Ovary (tissue), 9 donors: ENCODE measurements around the gene KAT14. TPM values are rescaled to one million over a fixed set of nuclear protein-coding genes. Genes with fewer than 3 reads are reported as not detected.
"Not testable (repeated sequence)": the region's sequence is repeated elsewhere in the genome, so short reads cannot be mapped to it uniquely, and the experiment has no call there.

Source experiments
- DNase-seq, 5 donors: peaks; one replicate each; pipeline ENCODE4 v3.0.0-alpha.2; 2019 to 2020
- H3K27ac ChIP-seq, 2 donors: fragments of 200-600 bp; one replicate each; pipeline versions ENCODE4 v1.5.1 to v1.8.0; 2019 to 2022
- H3K27me3 ChIP-seq: fragments of 200-600 bp; one replicate; pipeline ENCODE4 v1.8.0; 2022
- H3K36me3 ChIP-seq: fragments of 200-600 bp; sonication (generic); one replicate; pipeline ENCODE4 v1.5.1; 2019
- H3K4me1 ChIP-seq: one replicate; pipeline ENCODE4 v1.8.1; 2013; ENCODE audit warnings: mild to moderate bottlenecking, moderate library complexity; ENCODE audit not compliant: insufficient read depth
- H3K4me3 ChIP-seq: fragments of 200-600 bp; sonication (generic); one replicate; pipeline ENCODE4 v1.5.1; 2017
- H3K9me3 ChIP-seq, 2 donors: fragments of 200-600 bp in 1 of 2; sonication (generic) in 1 of 2; one replicate each; pipeline versions ENCODE4 v1.5.1 to v1.8.1; 2013 to 2019; ENCODE audit warnings: mild to moderate bottlenecking in 1 of 2, moderate library complexity in 1 of 2
- CTCF ChIP-seq, 3 donors: fragments of 450-650 bp in 2 of 3; fragments of 200-600 bp in 1 of 3; IDR thresholded peaks; one replicate each; pipeline versions ENCODE4 v1.5.1 to v1.8.0; 2016 to 2022; ENCODE audit warnings: antibody characterized with exemption in 3 of 3, mild to moderate bottlenecking in 1 of 3
- EP300 ChIP-seq: sonication (generic); formaldehyde crosslinking; IDR thresholded peaks from one replicate; pipeline ENCODE4 v1.6.1; 2017; ENCODE audit warnings: antibody characterized with exemption
- POLR2A ChIP-seq: fragments of 450-650 bp; IDR thresholded peaks from one replicate; pipeline ENCODE4 v1.6.1; 2017; ENCODE audit warnings: antibody characterized with exemption, mild to moderate bottlenecking, moderate library complexity
- WGBS, 3 donors: extraction: QIAGEN DNeasy Blood & Tissue Kit in 1 of 3; methylation state at CpG; one replicate each; pipeline versions ENCODE4 v1.1.5 to v1.1.7; 2013 to 2017; 5-methylcytosine and 5-hydroxymethylcytosine counted together
- intact Hi-C, 4 donors: fragments of 100-400 bp; cut with DNase I; formaldehyde crosslinking; loops; one replicate each; pipeline versions ENCODE4 v1.11.0 to v1.15.1; 2022 to 2023
- polyA plus RNA-seq, 2 donors: library from polyadenylated mRNA; stranded (reverse); fragments of 200-250 nt in 1 of 2; fragments of 350-450 nt in 1 of 2; fragmentation: Illumina TruSeq in 1 of 2; extraction: RNeasy Lipid Tissue Mini Kit (QIAGEN cat#74804) in 1 of 2; gene quantifications; one replicate each; pipeline ENCODE4 v1.2.3, GENCODE V29; 2013 to 2014
- total RNA-seq, 7 donors: library from RNA; depleted of rRNA in 2 of 7; stranded (reverse); fragments of >200 nt in 2 of 7; fragmentation: NEBNext Ultra II Directional in 3 of 7; extraction: Animal tissue kit (Norgen Biotek cat#: 25700) in 3 of 7; gene quantifications; one replicate each; pipeline versions ENCODE4 v1.1.0 to v1.2.4, GENCODE V29; 2016 to 2023
- donor health status: DM: no; HTN: no; CAD: no; lungs with moderate emphysema.
- donor health status: DM: no; HTN: no; CAD: no.
- donor health status: Bipolar disorder and iron deficiency.
- donor health status: DM: yes; HTN: yes; CAD: no.
- donor health status: DM: no; HTN: no; CAD: no.
- donor health status: DM: yes; HTN: yes; CAD: no.

Gene KAT14
- total and polyA plus RNA-seq, 9 donors: 10.0 to 19.5 (median 14.8) TPM

GRCh38 chr20:18091623-18092022 lies 46.0 kb upstream of the KAT14 start:
- DNase-seq: no peak
- TF ChIP-seq EP300 (no peak), POLR2A (no peak), CTCF (IDR thresholded peaks at IDR 0.05) (no peak)
- H3K9me3 ChIP-seq: no peaks in the 10 kb centered on the region
- no peaks in the 10 kb centered on the region for H3K36me3 ChIP-seq
- intact Hi-C loops: no loop called here
- 70 to 79% (median 71%) methylated on average over 7 of the region's 7 CpGs for WGBS, 3 donors
- H3K4me1 ChIP-seq: no peaks in the 10 kb centered on the region
- H3K27ac ChIP-seq: no peak overlapping the region
- H3K27me3 ChIP-seq: no peaks in the 10 kb centered on the region
- H3K4me3 ChIP-seq: no peak overlapping the region

- Histone ChIP-seq H3K27ac (no peak overlapping the region), H3K9me3 (no peaks in the 10 kb centered on the region), H3K4me3 (no peak overlapping the region), H3K36me3 (no peaks in the 10 kb centered on the region), H3K4me1 (no peaks in the 10 kb centered on the region), H3K27me3 (no peaks in the 10 kb centered on the region)
- TF ChIP-seq POLR2A (no peak), EP300 (no peak), CTCF (IDR thresholded peaks at IDR 0.05) (no peak)
- WGBS, 3 donors: 75 to 86% (median 83%) methylated on average over 7 to 8 of the region's 8 CpGs
- no peak for DNase-seq
- intact Hi-C loops: no loop called here
Observed at GRCh38 chr20:18092890-18093289, 44.8 kb upstream of the KAT14 start.

- Histone ChIP-seq H3K27ac (no peak overlapping the region), H3K36me3 (no peaks in the 10 kb centered on the region), H3K27me3 (no peaks in the 10 kb centered on the region), H3K4me3 (no peak overlapping the region), H3K4me1 (no peaks in the 10 kb centered on the region), H3K9me3 (no peaks in the 10 kb centered on the region)
- 72 to 77% (median 73%) methylated on average over 10 of the region's 10 CpGs for WGBS, 3 donors
- TF ChIP-seq CTCF (IDR thresholded peaks at IDR 0.05): no peak
- no peak for TF ChIP-seq EP300
- no peak for TF ChIP-seq POLR2A
- intact Hi-C loops: no loop called here
- DNase-seq: no peak
Observed at GRCh38 chr20:18093388-18093787, 44.3 kb upstream of the KAT14 start.

- H3K27me3 ChIP-seq: no peaks in the 10 kb centered on the region
- whole genome bisulfite sequencing, 3 donors: 42 to 58% (median 47%) methylated on average over 5 of the region's 5 CpGs
- TF ChIP-seq EP300: no peak
- no peak for TF ChIP-seq POLR2A
- TF ChIP-seq CTCF (IDR thresholded peaks at IDR 0.05): no peak
- H3K36me3 ChIP-seq: no peaks in the 10 kb centered on the region
- no peak for DNase-seq
- intact Hi-C loops: no loop called here
- H3K9me3 ChIP-seq: no peaks in the 10 kb centered on the region
- no peak overlapping the region for H3K4me3 ChIP-seq
- no peaks in the 10 kb centered on the region for H3K4me1 ChIP-seq
- H3K27ac ChIP-seq: no peak overlapping the region
Observed at GRCh38 chr20:18094191-18094590, 43.5 kb upstream of the KAT14 start.

- H3K27me3 ChIP-seq, H3K4me3 ChIP-seq, intact Hi-C loops, DNase-seq, H3K9me3 ChIP-seq, H3K27ac ChIP-seq, H3K4me1 ChIP-seq, H3K36me3 ChIP-seq: not testable (repeated sequence)
- 93 to 95% (median 95%) methylated on average over 11 of the region's 11 CpGs for WGBS, 3 donors
Observed at GRCh38 chr20:18100569-18100968, 37.1 kb upstream of the KAT14 start.
